PC-3 (cell line): ENCODE measurements around the gene ZNF330. TPM values are rescaled to one million over a fixed set of nuclear protein-coding genes. Genes with fewer than 3 reads are reported as not detected.

Experiments
- ATAC-seq: fragments of 200-7000 bp; cut with Tn5 transposase; 2 replicates; pipeline ENCODE4 v1.9.1; 2020; ENCODE audit warnings: mild to moderate bottlenecking, moderate library complexity
- BruUV-seq: library from RNA; stranded (reverse); fragments of 400-500 nt; replicated peaks from 2 replicates; lab custom pipeline; 2021; lab: Mats Ljungman, UMichigan
- CTCF ChIA-PET: fragments of 300-600 bp; sonication (Branson Sonifier 250); formaldehyde crosslinking; loops from one replicate; lab custom pipeline; 2022; ENCODE audit warnings: antibody characterized with exemption; lab: Charles Lee
- POLR2A ChIA-PET: fragments of 300-600 bp; sonication (Branson Sonifier 250); formaldehyde crosslinking; loops from one replicate; lab custom pipeline; 2022; ENCODE audit warnings: antibody characterized with exemption; ENCODE audit not compliant: unreplicated experiment; lab: Charles Lee
- DNase-seq: peaks from one replicate; pipeline ENCODE4 v3.0.0-alpha.2; 2015
- H2AFZ ChIP-seq: fragments of 300-600 bp; sonication (generic); 2 replicates; pipeline ENCODE4 v1.6.0; 2016; ENCODE audit warnings: antibody characterized with exemption, low read length
- H3F3A ChIP-seq: fragments of 300-600 bp; sonication (generic); one replicate; pipeline ENCODE4 v1.6.0; 2017; ENCODE audit warnings: antibody characterized with exemption, low read length, control low read depth, mild to moderate bottlenecking; ENCODE audit not compliant: unreplicated experiment
- H3K27ac ChIP-seq: fragments of 300-600 bp; sonication (generic); 2 replicates; pipeline ENCODE4 v1.5.1; 2016; ENCODE audit warnings: mild to moderate bottlenecking, low read length
- H3K27me3 ChIP-seq: fragments of 300-600 bp; sonication (generic); 2 replicates; pipeline ENCODE4 v1.6.1; 2016; ENCODE audit warnings: low read length, mixed read lengths
- H3K36me3 ChIP-seq: fragments of 300-600 bp; sonication (generic); 2 replicates; pipeline ENCODE4 v1.6.1; 2016; ENCODE audit warnings: low read depth, mixed run types, low read length, mixed read lengths
- H3K4me1 ChIP-seq: fragments of 300-600 bp; sonication (generic); 2 replicates; pipeline ENCODE4 v1.5.1; 2016; ENCODE audit warnings: low read length; ENCODE audit not compliant: insufficient read depth
- H3K4me2 ChIP-seq: fragments of 300-600 bp; sonication (generic); 2 replicates; pipeline ENCODE4 v1.6.0; 2016; ENCODE audit warnings: low read length
- H3K4me3 ChIP-seq: fragments of 300-600 bp; sonication (generic); 2 replicates; pipeline ENCODE4 v1.5.1; 2016; ENCODE audit warnings: mild to moderate bottlenecking, low read length, mixed read lengths
- H3K79me2 ChIP-seq: fragments of 300-600 bp; sonication (generic); 2 replicates; pipeline ENCODE4 v1.6.1; 2017; ENCODE audit warnings: low read length, mixed read lengths
- H3K9ac ChIP-seq: fragments of 300-600 bp; sonication (generic); 2 replicates; pipeline ENCODE4 v1.6.0; 2016; ENCODE audit warnings: mild to moderate bottlenecking, low read length
- H3K9me2 ChIP-seq: fragments of 300-600 bp; sonication (generic); replicated peaks from 2 replicates; pipeline ENCODE4 v1.6.1; 2016; ENCODE audit warnings: mixed run types, low read length, mixed read lengths
- H3K9me3 ChIP-seq: fragments of 300-600 bp; sonication (generic); 2 replicates; pipeline ENCODE4 v1.6.1; 2016; ENCODE audit warnings: low read length, mixed read lengths
- H4K20me1 ChIP-seq: fragments of 300-600 bp; sonication (generic); 2 replicates; pipeline ENCODE4 v1.6.1; 2016; ENCODE audit warnings: low read length, mixed read lengths
- EZH2 ChIP-seq: fragments of 300-600 bp; sonication (generic); IDR thresholded peaks from one replicate; pipeline ENCODE4 v1.6.1; 2017; ENCODE audit warnings: antibody characterized with exemption, mild to moderate bottlenecking, low read length; ENCODE audit not compliant: unreplicated experiment
- EZH2phosphoT487 ChIP-seq: fragments of 300-600 bp; sonication (generic); IDR thresholded peaks from 2 replicates; pipeline ENCODE4 v1.6.1; 2018; ENCODE audit warnings: mild to moderate bottlenecking, antibody characterized with exemption, low read length, borderline replicate concordance
- intact Hi-C: fragments of 100-400 bp; cut with micrococcal nuclease; formaldehyde crosslinking; loops from 2 replicates; pipeline ENCODE4 v1.9.0; 2023
- total RNA-seq: library from RNA; depleted of rRNA; stranded (reverse); fragments of >200 nt; gene quantifications from 2 replicates; pipeline ENCODE4 v1.2.3, GENCODE V29; 2014
- TF ChIP-seq, protein P1 (sequence below): fragments of 300-600 bp; sonication (generic); conservative IDR thresholded peaks from 2 replicates; pipeline ENCODE4 v1.5.1; 2017; ENCODE audit warnings: antibody characterized with exemption, low read depth, mild to moderate bottlenecking, low read length

ZNF330 gene
- total RNA-seq, 1 experiment from 2014 or later = 44.4 TPM

GRCh38 chr4:141177171-141177570 lies 43.5 kb upstream of the ZNF330 start:
- Histone ChIP-seq H3K4me3 (no peak overlapping the region), H3K4me2 (no peak overlapping the region), H4K20me1 (no peaks in the 10 kb centered on the region), H3K9me3 (no peaks in the 10 kb centered on the region), H3K27ac (no peak overlapping the region), H3K27me3 (peaks cover 34% of the 10 kb centered on the region), H3K79me2 (no peaks in the 10 kb centered on the region), H3F3A (no peaks in the 10 kb centered on the region), H3K9me2 (no peaks in the 10 kb centered on the region), H3K36me3 (no peaks in the 10 kb centered on the region), H3K4me1 (no peaks in the 10 kb centered on the region), H2AFZ (no peak overlapping the region), H3K9ac (no peak overlapping the region)
- TF ChIP-seq, protein P1, sequence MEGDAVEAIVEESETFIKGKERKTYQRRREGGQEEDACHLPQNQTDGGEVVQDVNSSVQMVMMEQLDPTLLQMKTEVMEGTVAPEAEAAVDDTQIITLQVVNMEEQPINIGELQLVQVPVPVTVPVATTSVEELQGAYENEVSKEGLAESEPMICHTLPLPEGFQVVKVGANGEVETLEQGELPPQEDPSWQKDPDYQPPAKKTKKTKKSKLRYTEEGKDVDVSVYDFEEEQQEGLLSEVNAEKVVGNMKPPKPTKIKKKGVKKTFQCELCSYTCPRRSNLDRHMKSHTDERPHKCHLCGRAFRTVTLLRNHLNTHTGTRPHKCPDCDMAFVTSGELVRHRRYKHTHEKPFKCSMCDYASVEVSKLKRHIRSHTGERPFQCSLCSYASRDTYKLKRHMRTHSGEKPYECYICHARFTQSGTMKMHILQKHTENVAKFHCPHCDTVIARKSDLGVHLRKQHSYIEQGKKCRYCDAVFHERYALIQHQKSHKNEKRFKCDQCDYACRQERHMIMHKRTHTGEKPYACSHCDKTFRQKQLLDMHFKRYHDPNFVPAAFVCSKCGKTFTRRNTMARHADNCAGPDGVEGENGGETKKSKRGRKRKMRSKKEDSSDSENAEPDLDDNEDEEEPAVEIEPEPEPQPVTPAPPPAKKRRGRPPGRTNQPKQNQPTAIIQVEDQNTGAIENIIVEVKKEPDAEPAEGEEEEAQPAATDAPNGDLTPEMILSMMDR = no peak
- no peak for TF ChIP-seq EZH2
- TF ChIP-seq EZH2phosphoT487 = no peak
- intact Hi-C loops = no loop called here
- no peak for ATAC-seq
- CTCF ChIA-PET = no interaction called here
- no TSS peak for BruUV-seq
- POLR2A ChIA-PET = no interaction called here
- no peak for DNase-seq

DNA sequence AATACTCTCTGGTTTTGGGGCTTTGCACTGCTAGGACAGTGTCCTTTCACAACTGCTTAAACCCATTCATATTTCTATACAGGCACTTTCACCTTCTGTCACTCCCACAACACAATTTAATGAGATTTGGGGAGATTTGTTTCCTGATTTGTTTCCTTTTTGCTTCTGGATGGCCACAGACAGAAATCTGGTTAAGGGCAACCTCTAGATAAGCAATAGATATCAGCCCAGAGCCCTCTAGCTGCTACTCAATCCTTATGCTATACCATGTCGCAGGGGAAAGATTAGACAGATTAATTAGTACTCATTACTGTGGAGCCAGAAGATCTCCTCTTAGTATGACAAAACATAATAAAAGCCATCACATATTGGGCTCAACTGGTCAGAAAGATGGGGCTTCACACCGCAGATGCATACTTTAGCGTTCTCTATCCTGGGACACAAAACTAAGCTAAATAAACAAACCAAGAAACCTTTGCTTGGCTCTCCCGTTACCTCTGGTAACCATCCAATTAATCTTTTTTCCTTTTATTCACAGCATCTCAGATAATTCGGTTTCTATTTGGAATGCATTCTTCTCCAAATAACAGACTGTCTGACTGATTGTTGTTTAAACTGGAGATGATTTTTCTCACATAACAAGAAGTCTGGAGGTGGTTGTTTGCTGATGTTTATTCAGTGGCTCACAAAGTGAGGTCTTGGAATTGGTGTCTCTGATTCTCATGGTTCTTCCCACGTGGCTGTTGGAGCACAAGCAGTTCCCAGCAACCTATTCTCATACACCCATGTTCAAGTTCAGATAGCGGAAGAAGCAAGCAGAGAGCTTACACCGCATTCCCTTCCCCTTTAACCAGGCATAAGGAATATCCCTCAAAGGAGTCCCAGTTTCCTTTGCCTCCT lies 41.0 kb upstream of the ZNF330 start:
- Histone ChIP-seq H3K9me2 (no peaks in the 10 kb centered on the region), H3K4me1 (no peaks in the 10 kb centered on the region), H3K79me2 (no peaks in the 10 kb centered on the region), H3K4me2 (no peak overlapping the region), H3K27me3 (peaks cover 33% of the 10 kb centered on the region), H3K9ac (no peak overlapping the region), H4K20me1 (no peaks in the 10 kb centered on the region), H3K36me3 (no peaks in the 10 kb centered on the region), H3F3A (no peaks in the 10 kb centered on the region), H3K27ac (no peak overlapping the region), H3K9me3 (no peaks in the 10 kb centered on the region), H3K4me3 (no peak overlapping the region), H2AFZ (no peak overlapping the region)
- CTCF ChIA-PET = no interaction called here
- TF ChIP-seq EZH2phosphoT487 (no peak), EZH2 (no peak)
- TF ChIP-seq, protein P1 = no peak
- intact Hi-C loops = no loop called here
- DNase-seq = no peak
- no peak for ATAC-seq
- BruUV-seq = no TSS peak
- POLR2A ChIA-PET = no interaction called here
